ENCODE results near the gene ATP5PO.

DNA sequence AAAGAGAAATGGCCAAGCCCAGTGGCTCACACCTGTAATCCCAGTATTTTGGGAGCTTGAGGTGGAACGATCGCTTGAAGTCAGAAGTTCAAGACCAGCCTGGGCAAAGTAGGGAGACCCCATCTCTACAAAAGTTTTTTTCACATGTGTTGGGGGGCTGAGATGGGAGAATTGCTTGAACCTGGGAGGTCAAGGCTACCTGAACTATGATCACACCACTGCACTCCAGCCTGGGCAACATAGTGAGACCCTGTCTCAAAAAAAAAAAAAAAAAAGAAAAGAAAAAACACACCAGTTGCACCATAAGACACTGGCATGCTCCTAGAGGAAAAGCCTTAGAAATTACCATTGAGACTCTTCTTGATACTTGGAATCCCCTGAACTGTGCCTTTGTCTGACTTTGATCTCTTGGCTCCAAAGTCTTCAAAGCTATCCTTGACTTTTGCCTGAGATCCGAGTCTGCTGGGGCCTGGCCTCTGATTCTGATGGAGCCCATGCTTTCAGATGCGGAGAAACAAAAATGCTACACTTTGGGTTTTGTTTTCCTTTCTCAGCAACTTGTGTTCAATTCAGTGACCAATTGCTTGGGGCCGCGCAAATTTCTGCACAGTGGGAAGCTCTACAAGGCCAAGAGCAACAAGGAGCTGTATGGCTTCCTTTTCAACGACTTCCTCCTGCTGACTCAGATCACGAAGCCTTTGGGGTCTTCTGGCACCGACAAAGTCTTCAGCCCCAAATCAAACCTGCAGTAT, 33.7 kb downstream of the ATP5PO start:
- TF ChIP-seq, protein P1, sequence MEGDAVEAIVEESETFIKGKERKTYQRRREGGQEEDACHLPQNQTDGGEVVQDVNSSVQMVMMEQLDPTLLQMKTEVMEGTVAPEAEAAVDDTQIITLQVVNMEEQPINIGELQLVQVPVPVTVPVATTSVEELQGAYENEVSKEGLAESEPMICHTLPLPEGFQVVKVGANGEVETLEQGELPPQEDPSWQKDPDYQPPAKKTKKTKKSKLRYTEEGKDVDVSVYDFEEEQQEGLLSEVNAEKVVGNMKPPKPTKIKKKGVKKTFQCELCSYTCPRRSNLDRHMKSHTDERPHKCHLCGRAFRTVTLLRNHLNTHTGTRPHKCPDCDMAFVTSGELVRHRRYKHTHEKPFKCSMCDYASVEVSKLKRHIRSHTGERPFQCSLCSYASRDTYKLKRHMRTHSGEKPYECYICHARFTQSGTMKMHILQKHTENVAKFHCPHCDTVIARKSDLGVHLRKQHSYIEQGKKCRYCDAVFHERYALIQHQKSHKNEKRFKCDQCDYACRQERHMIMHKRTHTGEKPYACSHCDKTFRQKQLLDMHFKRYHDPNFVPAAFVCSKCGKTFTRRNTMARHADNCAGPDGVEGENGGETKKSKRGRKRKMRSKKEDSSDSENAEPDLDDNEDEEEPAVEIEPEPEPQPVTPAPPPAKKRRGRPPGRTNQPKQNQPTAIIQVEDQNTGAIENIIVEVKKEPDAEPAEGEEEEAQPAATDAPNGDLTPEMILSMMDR (conservative IDR thresholded peaks at IDR 0.05; ENCODE audit: low read length) = no peak
- TF ChIP-seq EZH2phosphoT487 (IDR thresholded peaks at IDR 0.05; ENCODE audit: borderline replicate concordance, low read depth, low read length) = no peak

All from OCI-LY7 (cell line).